SU-DHL-6 (cell line): Measurements from ENCODE around the gene PRIM1.
A peak's percentile ranks its signal among the peaks of the same experiment; 100 is the strongest.

Experiments used
- H2AFZ ChIP-seq: fragments of 200-600 bp; sonication (generic); 2 replicates; pipeline ENCODE4 v1.6.1; 2014; ENCODE audit warnings: low read depth, mild to moderate bottlenecking, moderate library complexity, mixed read lengths, antibody characterized with exemption, low read length; ENCODE audit not compliant: severe bottlenecking
- H3F3A ChIP-seq: fragments of 200-600 bp; shearing (Covaris generic); 2 replicates; pipeline ENCODE4 v1.6.0; 2016; ENCODE audit warnings: antibody characterized with exemption, mild to moderate bottlenecking; ENCODE audit not compliant: insufficient read depth
- H3K27ac ChIP-seq: fragments of 200-600 bp; sonication (generic); 2 replicates; pipeline ENCODE4 v1.5.1; 2016; ENCODE audit warnings: low read depth, mild to moderate bottlenecking, low read length, moderate library complexity, mixed read lengths
- H3K27me3 ChIP-seq: fragments of 200-600 bp; sonication (generic), shearing (Covaris generic); 2 replicates; pipeline ENCODE4 v1.6.0; 2014; ENCODE audit warnings: mild to moderate bottlenecking, low read length
- H3K36me3 ChIP-seq: fragments of 200-600 bp; sonication (generic); 2 replicates; pipeline ENCODE4 v1.6.1; 2014; ENCODE audit warnings: mild to moderate bottlenecking, low read length, mixed read lengths
- H3K4me2 ChIP-seq: fragments of 300-600, 200-600 bp; shearing (Covaris generic), sonication (generic); 2 replicates; pipeline ENCODE4 v1.6.0; 2014; ENCODE audit warnings: low read length, low read depth, mild to moderate bottlenecking; ENCODE audit not compliant: poor library complexity, severe bottlenecking
- H3K4me3 ChIP-seq: fragments of 200-600 bp; sonication (generic); 2 replicates; pipeline ENCODE4 v1.5.1; 2014; ENCODE audit warnings: antibody characterized with exemption, low read length, mild to moderate bottlenecking, mixed read lengths; ENCODE audit not compliant: insufficient read depth, poor library complexity, severe bottlenecking
- H3K79me2 ChIP-seq: fragments of 200-600 bp; sonication (generic); 2 replicates; pipeline ENCODE4 v1.6.1; 2014; ENCODE audit warnings: mild to moderate bottlenecking, low read length, moderate library complexity; ENCODE audit not compliant: insufficient read depth
- H3K9ac ChIP-seq: fragments of 200-600 bp; sonication (generic); 2 replicates; pipeline ENCODE4 v1.7.0; 2014; ENCODE audit warnings: mild to moderate bottlenecking, low read length
- H3K9me2 ChIP-seq: fragments of 200-600 bp; sonication (generic); replicated peaks from 2 replicates; pipeline ENCODE4 v1.6.1; 2014; ENCODE audit warnings: low read length; ENCODE audit not compliant: insufficient read depth
- H3K9me3 ChIP-seq: fragments of 200-600 bp; sonication (generic); 2 replicates; pipeline ENCODE4 v1.6.1; 2014; ENCODE audit warnings: low read length, mixed read lengths; ENCODE audit not compliant: insufficient read depth
- H4K20me1 ChIP-seq: fragments of 200-600 bp; sonication (generic); 2 replicates; pipeline ENCODE4 v1.6.1; 2014; ENCODE audit warnings: low read depth, mild to moderate bottlenecking, antibody characterized with exemption, low read length, moderate library complexity, mixed read lengths
- CTCF ChIP-seq: fragments of 200-600 bp; sonication (generic); IDR thresholded peaks from one replicate; pipeline ENCODE4 v1.5.1; 2017; ENCODE audit warnings: antibody characterized with exemption, mild to moderate bottlenecking, low read length, moderate library complexity; ENCODE audit not compliant: insufficient read depth, poor library complexity, severe bottlenecking
- EZH2phosphoT487 ChIP-seq: fragments of 200-600 bp; sonication (generic), shearing (Covaris generic); conservative IDR thresholded peaks from 2 replicates; pipeline ENCODE4 v1.6.1; 2018; ENCODE audit warnings: mild to moderate bottlenecking, antibody characterized with exemption, low read length, moderate library complexity, mixed read lengths

The PRIM1 gene

GRCh38 chr12:56684745-56685359 is 67.3 kb downstream of the PRIM1 start:
- Histone ChIP-seq H3K9ac (peak overlapping the region; percentile 93), H3K4me3 (peak overlapping the region; percentile 75)

GRCh38 chr12:56682323-56682722 is 69.8 kb downstream of the PRIM1 start:
- no peaks in the 10 kb centered on the region for H3K9me2 ChIP-seq
- no peak overlapping the region for H3K4me2 ChIP-seq
- no peaks in the 10 kb centered on the region for H3K27me3 ChIP-seq
- TF ChIP-seq CTCF: no peak
- no peak for TF ChIP-seq EZH2phosphoT487
- peaks cover 23% of the 10 kb centered on the region; the same call in 1 of the 2 replicates for H3F3A ChIP-seq
- no peak overlapping the region for H3K4me3 ChIP-seq
- H4K20me1 ChIP-seq: peaks cover 29% of the 10 kb centered on the region
- H3K79me2 ChIP-seq: peaks cover 100% of the 10 kb centered on the region
- H3K9me3 ChIP-seq: no peaks in the 10 kb centered on the region
- H3K9ac ChIP-seq: no peak overlapping the region
- peaks cover 21% of the 10 kb centered on the region for H3K36me3 ChIP-seq
- H3K27ac ChIP-seq: no peak overlapping the region
- no peak overlapping the region for H2AFZ ChIP-seq

More at GRCh38 chr12:56684745-56685359, 67.3 kb downstream of the PRIM1 start:
- Histone ChIP-seq H3K36me3 (peaks cover 21% of the 10 kb centered on the region), H3K27me3 (no peaks in the 10 kb centered on the region), H3K27ac (peak overlapping the region; percentile 64), H4K20me1 (peaks cover 23% of the 10 kb centered on the region), H3K79me2 (peaks cover 79% of the 10 kb centered on the region), H3K9me3 (no peaks in the 10 kb centered on the region), H3K4me2 (peak overlapping the region; percentile 91), H3K9me2 (no peaks in the 10 kb centered on the region), H2AFZ (no peak overlapping the region), H3F3A (peaks cover 29% of the 10 kb centered on the region)
- TF ChIP-seq EZH2phosphoT487: no peak
